ENCODE results near the gene LRGUK. TPM values are rescaled to one million over a fixed set of nuclear protein-coding genes. Genes with fewer than 3 reads are reported as not detected.
A peak's percentile ranks its signal among the peaks of the same experiment; 100 is the strongest.

The LRGUK gene
- total and polyA plus RNA-seq, 2 of the 8 experiments (the other 6 are each of a cell fraction or from before 2014, with no cell fraction given) = 1.5 to 3.6 TPM

GRCh38 chr7:134126596-134126965 lies 559 bp upstream of the LRGUK start:
- Histone ChIP-seq H2BK15ac (ENCODE audit: low read length) (no peak overlapping the region), H3K27me3 (replicated peaks in 1 of 4; ENCODE audit: control insufficient read depth in 3 of 4, extremely low read depth in 1 of 4, insufficient read depth in 3 of 4, low read length in 3 of 4) (no peaks in the 10 kb centered on the region; a peak in 1 of 7 replicates), H3K36me3 (ENCODE audit: control insufficient read depth in 2 of 4, insufficient read depth in 4 of 4, low read length in 3 of 4) (no peaks in the 10 kb centered on the region), H3K27ac (ENCODE audit: low read depth, low read length) (no peak overlapping the region), H3K14ac (ENCODE audit: insufficient read length) (no peak overlapping the region), H3K56ac (replicated peaks; ENCODE audit: insufficient read length, low read depth, low read length) (no peak overlapping the region), H3K4me3 (ENCODE audit: extremely low read depth in 1 of 4, insufficient read depth in 2 of 4, low read depth in 3 of 4, low read length in 4 of 4) (peak overlapping the region; percentile 54 to 85 (median 82); a peak in 7 of 8 replicates), H3K4ac (replicated peaks; ENCODE audit: insufficient read length, low read depth, low read length) (no peak overlapping the region), H2BK20ac (ENCODE audit: low read length) (no peak overlapping the region), H4K91ac (replicated peaks; ENCODE audit: insufficient read length, low read length) (no peak overlapping the region), H3K79me2 (ENCODE audit: control insufficient read depth in 1 of 2, insufficient read depth in 2 of 2, low read length in 2 of 2) (0 out of 4 replicates have a peak, but pooled peaks cover 0 to under 1% of the 10 kb centered on the region in 2 experiments), H2BK5ac (ENCODE audit: low read depth, low read length) (no peak overlapping the region), H2BK12ac (ENCODE audit: low read depth, low read length) (no peak overlapping the region), H3K79me1 (ENCODE audit: low read depth, low read length) (no peaks in the 10 kb centered on the region), H3K9ac (replicated peaks in 1 of 4; ENCODE audit: extremely low read depth in 1 of 4, low read depth in 3 of 4, low read length in 3 of 4) (peak overlapping the region in 1 of 4 experiments; percentile 26; a peak in 3 of 7 replicates), H2AFZ (ENCODE audit: low read length) (peak overlapping the region; percentile 92), H4K20me1 (replicated peaks in 1 of 2; ENCODE audit: control insufficient read depth in 1 of 2, insufficient read depth in 2 of 2, low read length in 2 of 2) (no peaks in the 10 kb centered on the region), H3K4me1 (replicated peaks in 1 of 4; ENCODE audit: control insufficient read depth in 3 of 4, insufficient read depth in 4 of 4, low read length in 3 of 4) (peaks cover 4 to 19% (median 8%) of the 10 kb centered on the region in 4 experiments), H4K8ac (ENCODE audit: extremely low read depth, insufficient read depth, low read length) (no peak overlapping the region), H3K4me2 (ENCODE audit: insufficient read depth in 1 of 2, low read depth in 2 of 2, low read length in 2 of 2) (peak overlapping the region; percentile 58 to 98), H3K23ac (ENCODE audit: insufficient read length) (no peak overlapping the region), H2BK120ac (replicated peaks; ENCODE audit: low read depth, low read length) (no peak overlapping the region), H3K18ac (ENCODE audit: extremely low read depth, low read length) (no peak overlapping the region), H3K23me2 (ENCODE audit: low read depth, low read length) (peaks cover 4% of the 10 kb centered on the region), H3K9me3 (ENCODE audit: insufficient read depth in 2 of 2, low read depth in 1 of 2, low read length in 1 of 2) (no peaks in the 10 kb centered on the region), H2AK5ac (ENCODE audit: low read depth, low read length) (no peak overlapping the region), H4K5ac (ENCODE audit: insufficient read length, low read depth, low read length) (no peak overlapping the region)
- ChIA-PET POLR2A (ENCODE audit: partially characterized antibody) (interaction anchor here (0.8 to 1.3 kb wide), 3 partner anchors 11 to 20 kb away, joined by 3 to 5 read pairs (median 3); no protein-coding TSS in a partner anchor), CTCF (ENCODE audit: partially characterized antibody) (interaction anchor here (0.6 to 3.4 kb wide), 4 partner anchors 14 to 190 kb away, joined by 3 to 16 read pairs (median 4); partner anchors contain the start of gene SLC35B4)
- FAIRE-seq = no peak
- WGBS, 2 experiments (ENCODE audit: extremely low coverage in 1 of 2, insufficient coverage in 1 of 2, insufficient read length in 1 of 2, insufficient replicate concordance in 2 of 2, low coverage in 1 of 2, low lambda C conversion rate in 2 of 2, missing lambda C conversion rate in 1 of 2) = 22% methylated on average over 6 of the region's 6 CpGs; no CpG with 5 or more reads in 1 of the 2 experiments
- DNase-seq (ENCODE audit: low read depth in 1 of 2, low spot score in 2 of 2) = no peak
- TF ChIP-seq KDM5A (IDR thresholded peaks at IDR 0.05; ENCODE audit: low read length) (no peak), SP1 (IDR thresholded peaks at IDR 0.05; ENCODE audit: low read depth, low read length) (no peak), CBX8 (IDR thresholded peaks at IDR 0.05; ENCODE audit: borderline replicate concordance, low read depth, low read length) (no peak)
